OCI-M2 (cell line): Measurements from ENCODE around the gene ODAM.
"Not testable (repeated sequence)": the region's sequence is repeated elsewhere in the genome, so short reads cannot be mapped to it uniquely, and the experiment has no call there.

Experiments used
- DNase-seq: peaks from one replicate; lab custom pipeline; 2025; ENCODE audit not compliant: unreplicated experiment; lab: John Stamatoyannopoulos, UW

Gene ODAM

GRCh38 chr4:70221389-70221788 is 25.9 kb downstream of the ODAM start:
- DNase-seq: not testable (repeated sequence)

DNA sequence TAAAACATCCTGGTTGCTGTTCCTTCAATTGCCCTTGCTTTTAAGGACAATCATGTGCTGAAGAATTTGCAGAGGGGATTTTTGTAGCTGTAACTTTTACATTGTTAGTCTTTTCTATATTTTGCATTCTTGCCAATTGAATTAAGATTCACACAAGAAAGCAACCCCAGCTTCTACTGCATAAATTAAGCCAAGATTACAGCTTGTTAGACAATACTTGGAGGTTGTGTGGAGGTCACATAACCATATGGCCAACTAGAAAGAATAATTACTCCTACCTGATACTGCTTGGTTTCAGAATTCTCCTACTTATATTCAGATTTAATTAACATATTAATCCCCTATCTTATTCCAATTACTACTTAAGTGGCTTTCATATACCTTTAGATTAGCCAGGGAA is 26.3 kb downstream of the ODAM start:
- not testable (repeated sequence) for DNase-seq

DNA sequence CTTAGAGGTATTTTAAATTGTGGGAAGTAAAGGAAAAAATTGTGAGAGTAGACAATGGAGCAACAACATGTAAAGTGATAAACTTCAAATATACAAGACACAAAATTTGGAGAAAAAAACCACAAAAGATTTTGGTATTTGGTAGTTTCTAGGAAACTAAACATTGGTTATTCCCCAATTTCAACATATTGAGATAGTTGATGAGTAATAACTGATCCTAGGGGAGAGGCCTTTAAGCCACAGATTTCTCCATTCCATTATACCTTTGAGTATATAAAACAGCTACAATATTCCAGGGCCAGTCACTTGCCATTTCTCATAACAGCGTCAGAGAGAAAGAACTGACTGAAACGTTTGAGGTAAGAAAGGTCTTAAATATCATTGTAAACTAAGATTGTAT is 30.3 kb downstream of the ODAM start, which contains the start of gene FDCSP:
Gene FDCSP, plus strand, starts transcription at position 301 of the 400 bp plus-strand sequence. CDS start 5,071 bp downstream, outside the sequence.
- DNase-seq: no peak

DNA sequence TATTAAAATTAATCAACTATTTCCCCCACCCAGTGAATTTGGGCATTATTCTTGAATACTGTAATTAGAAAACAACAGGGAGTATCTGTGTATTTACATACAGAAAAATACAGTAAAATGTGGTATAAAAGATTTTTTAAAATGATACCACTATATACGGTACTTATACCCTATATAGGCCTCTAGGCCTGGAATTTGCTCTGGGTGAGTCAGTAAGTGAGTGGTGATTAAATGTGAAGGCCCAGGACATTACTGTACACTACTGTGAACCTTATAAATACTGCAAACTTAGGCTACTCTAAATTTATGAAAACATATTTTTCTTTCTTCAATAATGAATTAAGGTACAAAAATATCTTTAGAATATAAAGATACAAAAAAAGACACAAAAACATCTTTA is 40.6 kb downstream of the ODAM start:
- no peak for DNase-seq

GRCh38 chr4:70239131-70239883 is 43.8 kb downstream of the ODAM start:
- no peak for DNase-seq

DNA sequence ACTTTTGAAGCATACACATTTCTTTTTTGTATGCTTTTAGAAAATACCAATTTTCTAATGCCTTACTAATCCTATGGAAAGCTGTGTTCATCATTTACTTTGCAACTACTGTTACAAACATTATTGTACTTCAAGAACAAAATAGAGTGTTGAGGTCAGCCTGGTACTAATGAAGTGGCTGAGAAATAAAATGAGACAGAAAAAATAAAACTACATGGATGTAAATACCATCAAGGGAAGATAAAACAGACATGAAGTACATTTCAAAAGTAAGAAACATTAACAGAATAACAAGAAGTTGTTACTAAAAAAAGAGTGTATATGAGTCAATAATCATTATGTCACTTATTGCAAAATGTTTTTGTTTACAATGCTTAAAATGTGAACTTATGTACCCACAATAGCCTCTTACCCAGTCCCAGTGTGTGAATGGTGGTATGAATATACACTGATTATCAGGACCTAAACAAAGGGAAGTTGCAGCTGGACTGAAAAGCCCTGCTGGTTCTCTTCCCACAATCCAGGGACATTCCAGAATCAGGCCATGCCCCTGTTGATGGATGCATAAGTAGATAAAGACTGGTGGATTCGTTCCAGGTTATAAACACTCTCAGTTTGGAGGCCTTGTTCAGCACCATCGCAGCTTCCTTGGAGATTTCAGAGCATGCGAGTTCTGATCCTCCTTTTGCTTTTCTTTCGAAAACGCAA is 44.5 kb downstream of the ODAM start:
- no peak for DNase-seq

GRCh38 chr4:70242297-70242696 is 46.8 kb downstream of the ODAM start, which contains the start of gene CSN3:
TSS of gene CSN3 (plus strand) at chr4:70242597. CDS start at chr4:70244820, 2,223 bp downstream.
- DNase-seq: not testable (repeated sequence)

- DNase-seq: no peak
These were observed 47.6 kb downstream of the ODAM start for GRCh38 chr4:70243091-70243490.

- no peak for DNase-seq
These were observed 55.9 kb downstream of the ODAM start for GRCh38 chr4:70251250-70251944.

DNA sequence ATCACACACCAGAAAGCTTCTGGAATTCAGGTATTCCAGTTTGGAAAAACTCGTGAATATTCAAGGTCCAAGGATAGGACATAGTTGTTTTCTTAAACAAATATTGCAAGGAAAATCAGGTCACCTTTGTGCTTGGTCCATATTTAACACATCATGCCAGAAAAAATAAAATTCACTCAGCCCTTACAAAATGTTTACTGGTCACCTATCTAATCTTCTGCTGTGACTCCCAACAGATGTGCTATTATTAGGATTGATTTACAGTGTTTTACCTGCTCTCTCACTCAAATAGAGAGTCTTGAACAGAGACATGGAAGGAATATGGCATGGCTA is 56.4 kb downstream of the ODAM start:
- no peak for DNase-seq
